HUES48 (cell line): Measurements from ENCODE around the gene TCFL5.
A peak's percentile ranks its signal among the peaks of the same experiment; 100 is the strongest.

ENCODE experiments used
- H3K27ac ChIP-seq: one replicate; pipeline ENCODE4 v1.7.0; 2013; ENCODE audit warnings: low read depth, low read length, inconsistent platforms
- H3K27me3 ChIP-seq: 2 replicates; pipeline ENCODE4 v1.6.1; 2013; ENCODE audit warnings: mild to moderate bottlenecking, low read length; ENCODE audit not compliant: control insufficient read depth, insufficient read depth
- H3K36me3 ChIP-seq: 2 replicates; pipeline ENCODE4 v1.6.1; 2013; ENCODE audit warnings: low read length; ENCODE audit not compliant: control insufficient read depth, insufficient read depth
- H3K4me1 ChIP-seq: 2 replicates; pipeline ENCODE4 v1.6.1; 2013; ENCODE audit warnings: mild to moderate bottlenecking, low read length; ENCODE audit not compliant: control insufficient read depth, insufficient read depth
- H3K4me3 ChIP-seq: 2 replicates; pipeline ENCODE4 v1.5.1; 2013; ENCODE audit warnings: mild to moderate bottlenecking, low read depth, low read length
- H3K9ac ChIP-seq: 2 replicates; pipeline ENCODE4 v1.6.1; 2013; ENCODE audit warnings: mild to moderate bottlenecking, low read depth, low read length, moderate library complexity
- H3K9me3 ChIP-seq: 2 replicates; pipeline ENCODE4 v1.6.1; 2013; ENCODE audit warnings: low read length; ENCODE audit not compliant: control insufficient read depth, insufficient read depth

The TCFL5 gene

GRCh38 chr20:62823688-62824475, 37.7 kb downstream of the TCFL5 start:
- Histone ChIP-seq H3K9me3 (no peaks in the 10 kb centered on the region), H3K36me3 (peaks cover 20% of the 10 kb centered on the region), H3K4me1 (peaks cover 6% of the 10 kb centered on the region; the same call in 1 of the 2 replicates), H3K4me3 (no peak overlapping the region), H3K27me3 (no peaks in the 10 kb centered on the region), H3K9ac (no peak overlapping the region), H3K27ac (no peak overlapping the region)

- Histone ChIP-seq H3K9ac (no peak overlapping the region), H3K9me3 (no peaks in the 10 kb centered on the region), H3K4me1 (peaks cover 7% of the 10 kb centered on the region; the same call in 1 of the 2 replicates), H3K27ac (peak overlapping the region; percentile 21), H3K36me3 (peaks cover 17% of the 10 kb centered on the region), H3K4me3 (no peak overlapping the region), H3K27me3 (no peaks in the 10 kb centered on the region)
Observed at GRCh38 chr20:62822788-62823651, 38.6 kb downstream of the TCFL5 start.

GRCh38 chr20:62822239-62822787, 39.3 kb downstream of the TCFL5 start:
- Histone ChIP-seq H3K4me1 (peaks cover 10% of the 10 kb centered on the region; the same call in 1 of the 2 replicates), H3K36me3 (peaks cover 12% of the 10 kb centered on the region), H3K9ac (no peak overlapping the region), H3K27me3 (0 out of 2 replicates have a peak, but pooled peaks cover 2% of the 10 kb centered on the region), H3K4me3 (no peak overlapping the region), H3K27ac (no peak overlapping the region), H3K9me3 (no peaks in the 10 kb centered on the region)

DNA sequence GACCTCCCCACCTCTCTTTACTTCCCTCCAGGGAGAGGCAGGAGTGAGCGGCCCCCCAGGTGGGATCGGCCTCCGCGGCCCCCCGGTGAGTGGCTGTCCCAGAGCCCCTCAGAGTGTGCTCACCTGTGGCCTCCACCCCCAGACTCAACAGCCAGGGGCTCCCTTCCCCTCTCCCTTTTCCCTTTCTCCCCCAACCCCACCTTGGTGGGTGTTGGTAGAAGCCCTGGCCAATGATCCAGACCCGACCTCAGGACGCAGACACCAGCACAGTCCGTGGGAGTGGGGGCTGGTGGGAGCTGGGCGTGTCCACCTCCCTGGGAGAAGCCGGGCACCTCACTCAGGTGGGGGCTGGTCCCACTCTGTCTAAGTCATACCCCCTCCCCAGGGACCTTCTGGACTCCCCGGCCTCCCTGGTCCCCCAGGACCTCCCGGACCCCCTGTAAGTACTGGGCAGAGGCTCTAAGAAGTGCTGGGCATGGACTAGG, 39.9 kb downstream of the TCFL5 start:
- peaks cover 2% of the 10 kb centered on the region; the same call in 1 of the 2 replicates for H3K27me3 ChIP-seq
- H3K36me3 ChIP-seq, result peaks cover 12% of the 10 kb centered on the region
- H3K27ac ChIP-seq, result no peak overlapping the region
- no peak overlapping the region for H3K4me3 ChIP-seq
- no peaks in the 10 kb centered on the region for H3K9me3 ChIP-seq
- peaks cover 10% of the 10 kb centered on the region; the same call in 1 of the 2 replicates for H3K4me1 ChIP-seq
- H3K9ac ChIP-seq, result no peak overlapping the region

- H3K27me3 ChIP-seq, result peaks cover 7% of the 10 kb centered on the region
- no peaks in the 10 kb centered on the region for H3K9me3 ChIP-seq
- peaks cover 10% of the 10 kb centered on the region; the same call in 1 of the 2 replicates for H3K4me1 ChIP-seq
- H3K4me3 ChIP-seq, result no peak overlapping the region
- no peak overlapping the region for H3K9ac ChIP-seq
- peaks cover 9% of the 10 kb centered on the region for H3K36me3 ChIP-seq
- H3K27ac ChIP-seq, result no peak overlapping the region
Observed at GRCh38 chr20:62820962-62821725, 40.5 kb downstream of the TCFL5 start.

GRCh38 chr20:62820208-62820961, 41.2 kb downstream of the TCFL5 start:
- H3K27me3 ChIP-seq, result peaks cover 9% of the 10 kb centered on the region
- H3K9ac ChIP-seq, result no peak overlapping the region
- H3K36me3 ChIP-seq, result peaks cover 9% of the 10 kb centered on the region
- H3K27ac ChIP-seq, result no peak overlapping the region
- no peak overlapping the region for H3K4me3 ChIP-seq
- peaks cover 14% of the 10 kb centered on the region; the same call in 1 of the 2 replicates for H3K4me1 ChIP-seq
- H3K9me3 ChIP-seq, result no peaks in the 10 kb centered on the region

DNA sequence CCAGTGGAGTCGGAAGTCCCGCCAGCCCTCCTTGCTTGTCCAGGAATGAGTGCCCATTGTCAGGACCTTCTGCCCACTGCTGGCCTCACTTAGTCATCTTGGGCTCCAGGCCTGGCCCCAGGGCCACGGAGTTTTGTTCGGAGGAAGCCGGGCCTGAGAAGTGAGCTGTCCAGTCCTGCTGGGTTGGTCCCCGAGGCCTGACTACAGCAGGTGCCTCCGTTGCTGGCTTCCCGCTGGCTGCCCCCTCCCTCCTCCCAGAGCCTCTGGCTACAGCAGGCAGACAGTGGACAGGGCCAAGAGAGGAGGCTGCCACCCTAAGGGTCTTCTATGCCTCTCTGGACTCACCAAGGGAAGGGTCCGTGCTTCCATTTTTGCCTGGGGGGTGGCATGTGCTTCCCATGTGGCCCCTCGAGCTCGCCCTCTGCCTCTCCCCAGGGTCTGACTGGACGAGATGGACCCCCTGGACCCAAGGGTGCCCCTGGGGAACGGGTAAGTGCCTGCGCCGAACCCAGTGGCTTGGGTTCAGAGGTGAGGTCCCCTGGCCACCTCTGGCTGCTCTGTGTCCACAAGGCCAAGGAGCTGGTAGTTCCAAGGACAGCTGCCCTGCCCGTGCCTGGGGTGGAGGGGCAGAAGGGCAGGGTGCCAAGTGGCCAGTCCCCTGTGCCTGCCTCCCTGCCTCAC, 42.0 kb downstream of the TCFL5 start:
- Histone ChIP-seq H3K27ac (no peak overlapping the region), H3K27me3 (peaks cover 9% of the 10 kb centered on the region), H3K4me1 (peaks cover 19% of the 10 kb centered on the region; the same call in 1 of the 2 replicates), H3K9ac (no peak overlapping the region), H3K4me3 (no peak overlapping the region), H3K36me3 (peaks cover 9% of the 10 kb centered on the region), H3K9me3 (no peaks in the 10 kb centered on the region)

DNA sequence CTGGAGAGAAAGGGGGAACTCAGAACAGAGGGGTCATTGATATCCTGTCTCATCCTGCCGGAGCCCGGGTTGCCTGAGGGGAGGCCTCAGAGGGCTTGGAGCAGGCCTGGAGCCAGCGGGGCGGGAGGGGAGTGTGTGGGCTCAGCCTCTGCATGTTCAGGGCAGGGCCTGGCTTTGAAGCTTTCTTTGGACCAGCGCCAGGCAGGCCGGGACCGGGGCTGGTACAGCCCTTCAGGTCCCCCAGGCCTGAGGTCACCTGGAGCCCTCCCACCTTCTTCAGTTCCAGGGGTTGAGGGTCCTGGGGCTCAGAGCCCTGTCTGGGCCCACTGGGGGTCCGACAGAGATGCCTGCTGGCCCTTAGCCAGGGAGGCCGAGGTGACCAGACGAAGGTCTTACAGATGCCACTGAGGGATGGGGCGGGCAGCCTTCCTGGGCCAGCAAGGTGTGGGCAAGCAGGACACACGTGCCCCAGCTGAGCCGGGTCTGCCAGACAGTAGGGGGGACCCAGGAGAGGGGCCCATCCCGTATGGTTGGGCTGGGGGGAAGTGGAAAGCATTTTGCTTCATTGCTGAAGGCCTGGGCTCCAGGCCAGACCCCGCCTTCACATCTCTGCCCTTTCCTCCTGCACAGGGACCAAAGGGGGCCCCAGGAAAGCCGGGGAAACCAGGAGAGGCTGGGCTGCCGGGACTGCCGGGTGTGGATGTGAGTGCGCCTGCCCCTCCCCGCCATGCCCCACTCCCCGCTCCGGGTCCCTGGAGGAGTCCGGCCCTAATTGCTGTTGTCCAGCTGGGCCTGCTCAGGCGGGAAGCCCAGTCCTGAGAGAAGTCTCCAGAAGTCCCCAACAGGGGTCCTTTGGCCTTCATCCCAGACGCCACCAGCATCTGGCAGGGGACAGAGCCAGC, 42.8 kb downstream of the TCFL5 start:
- Histone ChIP-seq H3K27me3 (peaks cover 9% of the 10 kb centered on the region), H3K27ac (no peak overlapping the region), H3K9ac (no peak overlapping the region), H3K4me1 (peaks cover 19% of the 10 kb centered on the region; the same call in 1 of the 2 replicates), H3K9me3 (no peaks in the 10 kb centered on the region), H3K4me3 (no peak overlapping the region), H3K36me3 (peaks cover 9% of the 10 kb centered on the region)
